HEK293 (cell line): ENCODE results near the gene SMARCB1.

Experiments
- CTCF ChIA-PET: fragments of 350-600 bp; formaldehyde crosslinking; extraction: SDS; loops from one replicate; lab custom pipeline; 2021; ENCODE audit warnings: antibody characterized with exemption; lab: Yijun Ruan, JAX
- POLR2A ChIA-PET: fragments of 300-600 bp; formaldehyde crosslinking; extraction: SDS; loops from one replicate; lab custom pipeline; 2020; ENCODE audit warnings: antibody characterized with exemption, inconsistent platforms; lab: Yijun Ruan, JAX
- H3K27ac ChIP-seq: fragments of 200-500 bp; sonication (Bioruptor generic); 2 replicates; pipeline ENCODE4 v1.5.1; 2014; ENCODE audit warnings: low read depth, low read length, control low read depth, inconsistent platforms; ENCODE audit errors: extremely low read depth
- H3K36me3 ChIP-seq, 2 experiments: fragments of 200-500 bp in 1 of 2; sonication (Bioruptor generic) in 1 of 2; 1 replicate in 1 of 2; 2 replicates in 1 of 2; pipeline ENCODE4 v1.5.1; 2014 to 2017; ENCODE audit warnings: inconsistent platforms in 2 of 2, low read length in 2 of 2; ENCODE audit not compliant: control insufficient read depth in 2 of 2, insufficient read depth in 1 of 2
- H3K4me1 ChIP-seq: fragments of 200-500 bp; sonication (Bioruptor generic); 2 replicates; pipeline ENCODE4 v1.5.1; 2014; ENCODE audit warnings: mild to moderate bottlenecking, low read length, inconsistent platforms; ENCODE audit not compliant: control insufficient read depth, insufficient read depth
- H3K4me3 ChIP-seq: 2 replicates; pipeline ENCODE4 v1.5.1; 2011; ENCODE audit warnings: low read depth, mild to moderate bottlenecking, control low read depth, low read length, moderate library complexity
- H3K9me3 ChIP-seq: fragments of 200-500 bp; sonication (Bioruptor generic); 2 replicates; pipeline ENCODE4 v1.5.1; 2014; ENCODE audit warnings: low read depth, low read length, inconsistent platforms; ENCODE audit not compliant: control insufficient read depth, insufficient read depth
- BCL11A ChIP-seq: fragments of 450-650 bp; formaldehyde crosslinking; IDR thresholded peaks from 2 replicates; pipeline ENCODE4 v1.5.1; 2016; ENCODE audit warnings: low read depth, missing biosample characterization, missing genetic modification characterization
- EGR2 ChIP-seq: fragments of 450-650 bp; formaldehyde crosslinking; IDR thresholded peaks from 2 replicates; pipeline ENCODE4 v1.5.1; 2016; ENCODE audit warnings: low read depth, missing biosample characterization, missing genetic modification characterization
- GLI4 ChIP-seq: fragments of 450-650 bp; formaldehyde crosslinking; IDR thresholded peaks from 2 replicates; pipeline ENCODE4 v1.5.1; 2016; ENCODE audit warnings: missing biosample characterization, missing genetic modification characterization
- GLIS2 ChIP-seq: fragments of 450-650 bp; formaldehyde crosslinking; IDR thresholded peaks from 2 replicates; pipeline ENCODE4 v1.5.1; 2016; ENCODE audit warnings: missing biosample characterization, missing genetic modification characterization
- HOXC10 ChIP-seq: sonication (generic); formaldehyde crosslinking; IDR thresholded peaks from 2 replicates; pipeline ENCODE4 v1.8.1; 2023; ENCODE audit warnings: mild to moderate bottlenecking, missing genetic modification reagents
- KLF8 ChIP-seq: fragments of 450-650 bp; formaldehyde crosslinking; IDR thresholded peaks from 2 replicates; pipeline ENCODE4 v1.5.1; 2016; ENCODE audit warnings: missing biosample characterization, missing genetic modification characterization
- MZF1 ChIP-seq: fragments of 450-650 bp; formaldehyde crosslinking; IDR thresholded peaks from 2 replicates; pipeline ENCODE4 v1.5.1; 2017; ENCODE audit warnings: missing biosample characterization, missing genetic modification characterization, borderline replicate concordance
- OVOL3 ChIP-seq: fragments of 450-650 bp; formaldehyde crosslinking; IDR thresholded peaks from 2 replicates; pipeline ENCODE4 v1.5.1; 2016; ENCODE audit warnings: missing biosample characterization, missing genetic modification characterization
- TRIM28 ChIP-seq: IDR thresholded peaks from 2 replicates; pipeline ENCODE4 v1.6.1; 2011; ENCODE audit warnings: low read length, control low read depth, borderline replicate concordance
- YY1 ChIP-seq: fragments of 450-650 bp; formaldehyde crosslinking; IDR thresholded peaks from 2 replicates; pipeline ENCODE4 v1.5.1; 2018; ENCODE audit warnings: missing biosample characterization, missing genetic modification characterization
- YY2 ChIP-seq: fragments of 450-650 bp; formaldehyde crosslinking; IDR thresholded peaks from 2 replicates; pipeline ENCODE4 v1.5.1; 2016; ENCODE audit warnings: missing biosample characterization, missing genetic modification characterization
- ZBTB20 ChIP-seq: fragments of 450-650 bp; formaldehyde crosslinking; IDR thresholded peaks from 2 replicates; pipeline ENCODE4 v1.5.1; 2016; ENCODE audit warnings: missing biosample characterization, missing genetic modification characterization
- ZBTB26 ChIP-seq: fragments of 450-650 bp; formaldehyde crosslinking; optimal IDR thresholded peaks from 2 replicates; pipeline ENCODE3; 2016; ENCODE audit warnings: missing biosample characterization, mild to moderate bottlenecking, missing genetic modification characterization
- ZFHX2 ChIP-seq: fragments of 450-650 bp; formaldehyde crosslinking; conservative IDR thresholded peaks from 2 replicates; pipeline ENCODE4 v1.5.1; 2016; ENCODE audit warnings: missing biosample characterization, missing genetic modification characterization
- ZNF146 ChIP-seq: fragments of 450-650 bp; formaldehyde crosslinking; IDR thresholded peaks from 2 replicates; pipeline ENCODE4 v1.5.1; 2016; ENCODE audit warnings: missing biosample characterization, missing genetic modification characterization
- ZNF155 ChIP-seq: fragments of 450-650 bp; formaldehyde crosslinking; IDR thresholded peaks from 2 replicates; pipeline ENCODE4 v1.5.1; 2016; ENCODE audit warnings: missing biosample characterization, missing genetic modification characterization
- ZNF174 ChIP-seq: fragments of 450-650 bp; formaldehyde crosslinking; IDR thresholded peaks from 2 replicates; pipeline ENCODE4 v1.5.0; 2017; ENCODE audit warnings: missing biosample characterization, mild to moderate bottlenecking, missing genetic modification characterization
- ZNF2 ChIP-seq: fragments of 450-650 bp; formaldehyde crosslinking; IDR thresholded peaks from 2 replicates; pipeline ENCODE4 v1.5.1; 2016; ENCODE audit warnings: missing biosample characterization, missing genetic modification characterization
- ZNF221 ChIP-seq: fragments of 450-650 bp; formaldehyde crosslinking; IDR thresholded peaks from 2 replicates; pipeline ENCODE4 v1.5.1; 2017; ENCODE audit warnings: missing biosample characterization, missing genetic modification characterization, borderline replicate concordance
- ZNF239 ChIP-seq: fragments of 450-650 bp; formaldehyde crosslinking; IDR thresholded peaks from 2 replicates; pipeline ENCODE4 v1.5.1; 2016; ENCODE audit warnings: missing biosample characterization, missing genetic modification characterization
- ZNF24 ChIP-seq: fragments of 450-650 bp; formaldehyde crosslinking; IDR thresholded peaks from 2 replicates; pipeline ENCODE4 v1.5.1; 2016; ENCODE audit warnings: missing biosample characterization, missing genetic modification characterization
- ZNF248 ChIP-seq: fragments of 450-650 bp; formaldehyde crosslinking; IDR thresholded peaks from 2 replicates; pipeline ENCODE4 v1.5.1; 2017; ENCODE audit warnings: missing biosample characterization, missing genetic modification characterization
- ZNF302 ChIP-seq: fragments of 450-650 bp; formaldehyde crosslinking; IDR thresholded peaks from 2 replicates; pipeline ENCODE4 v1.5.1; 2016; ENCODE audit warnings: missing biosample characterization, missing genetic modification characterization, low read depth
- ZNF449 ChIP-seq: fragments of 450-650 bp; formaldehyde crosslinking; IDR thresholded peaks from 2 replicates; pipeline ENCODE4 v1.5.1; 2017; ENCODE audit warnings: missing biosample characterization, mild to moderate bottlenecking, missing genetic modification characterization, moderate library complexity
- ZNF501 ChIP-seq: fragments of 450-650 bp; formaldehyde crosslinking; IDR thresholded peaks from 2 replicates; pipeline ENCODE4 v1.5.1; 2016; ENCODE audit warnings: missing biosample characterization, missing genetic modification characterization
- ZNF580 ChIP-seq: fragments of 450-650 bp; formaldehyde crosslinking; IDR thresholded peaks from 2 replicates; pipeline ENCODE4 v1.5.1; 2016; ENCODE audit warnings: missing biosample characterization, missing genetic modification characterization
- ZNF585B ChIP-seq: fragments of 450-650 bp; formaldehyde crosslinking; IDR thresholded peaks from 2 replicates; pipeline ENCODE4 v1.5.1; 2016; ENCODE audit warnings: missing biosample characterization, missing genetic modification characterization
- ZNF610 ChIP-seq: fragments of 450-650 bp; formaldehyde crosslinking; IDR thresholded peaks from 2 replicates; pipeline ENCODE4 v1.5.1; 2016; ENCODE audit warnings: missing biosample characterization, missing genetic modification characterization, borderline replicate concordance
- ZNF623 ChIP-seq: fragments of 450-650 bp; formaldehyde crosslinking; IDR thresholded peaks from 2 replicates; pipeline ENCODE4 v1.5.1; 2016; ENCODE audit warnings: missing biosample characterization, missing genetic modification characterization
- ZNF658 ChIP-seq: fragments of 450-650 bp; formaldehyde crosslinking; IDR thresholded peaks from 2 replicates; pipeline ENCODE4; 2016; ENCODE audit warnings: missing biosample characterization, missing genetic modification characterization
- ZNF664 ChIP-seq: fragments of 450-650 bp; formaldehyde crosslinking; IDR thresholded peaks from 2 replicates; pipeline ENCODE4 v1.5.1; 2016; ENCODE audit warnings: missing biosample characterization, missing genetic modification characterization
- ZNF707 ChIP-seq: fragments of 450-650 bp; formaldehyde crosslinking; IDR thresholded peaks from 2 replicates; pipeline ENCODE4 v1.5.1; 2016; ENCODE audit warnings: missing biosample characterization, missing genetic modification characterization
- ZNF776 ChIP-seq: fragments of 450-650 bp; formaldehyde crosslinking; IDR thresholded peaks from 2 replicates; pipeline ENCODE4 v1.5.0; 2017; ENCODE audit warnings: missing biosample characterization, missing genetic modification characterization, borderline replicate concordance
- ZNF792 ChIP-seq: fragments of 450-650 bp; formaldehyde crosslinking; IDR thresholded peaks from 2 replicates; pipeline ENCODE4 v1.5.1; 2016; ENCODE audit warnings: missing biosample characterization, missing genetic modification characterization
- ZNF843 ChIP-seq: fragments of 450-650 bp; formaldehyde crosslinking; IDR thresholded peaks from 2 replicates; pipeline ENCODE4 v1.5.1; 2016; ENCODE audit warnings: missing biosample characterization, missing genetic modification characterization
- ZSCAN16 ChIP-seq: fragments of 450-650 bp; formaldehyde crosslinking; IDR thresholded peaks from 2 replicates; pipeline ENCODE4 v1.5.1; 2016; ENCODE audit warnings: missing biosample characterization, missing genetic modification characterization

Gene SMARCB1

GRCh38 chr22:23767303-23767672 is 19.5 kb upstream of the SMARCB1 start (continued):
- no peak for TF ChIP-seq EGR2 (tag by site-specific recombination)
- no peak for TF ChIP-seq GLI4
- TF ChIP-seq YY2 (tag by site-specific recombination): no peak
- no peak for TF ChIP-seq ZNF776 (tag by site-specific recombination)
- no peak for TF ChIP-seq HOXC10 (CRISPR knock-in tag)
- TF ChIP-seq ZFHX2 (tag by site-specific recombination): no peak
- TF ChIP-seq, all 188 proteins: peak for 0

GRCh38 chr22:23767673-23768548 is 18.9 kb upstream of the SMARCB1 start, which contains the start of gene CHCHD10:
Gene CHCHD10, minus strand, starts transcription at chr22:23767972. Its CDS starts 98 bp downstream, at chr22:23767874.
- H3K4me3 ChIP-seq: peak within 1 kb of the TSS; percentile 68
- POLR2A ChIA-PET: interaction anchor here (0.6 to 1.6 kb wide), 5 partner anchors 9 to 464 kb away, joined by 5 to 7 read pairs (median 6); partner anchors contain the start of genes SLC2A11 and ZNF70
- CTCF ChIA-PET: interaction anchor here (0.6 to 3.6 kb wide), 11 partner anchors 9 to 177 kb away, joined by 3 to 34 read pairs (median 3); partner anchors contain the start of genes SLC2A11 and VPREB3
- peaks cover 3% of the 10 kb centered on the region for H3K4me1 ChIP-seq
- H3K36me3 ChIP-seq: peaks cover 0 to 24% of the 10 kb centered on the region in 2 experiments; a peak in 1 of 3 replicates
- peak within 1 kb of the TSS; percentile 50 for H3K27ac ChIP-seq
- no peaks in the 10 kb centered on the region for H3K9me3 ChIP-seq
- TF ChIP-seq ZNF449 (tag by site-specific recombination): no peak
- 0 out of 2 replicates have a peak, but pooled peaks have one; percentile 7 for TF ChIP-seq ZNF623 (tag by site-specific recombination)
- no peak for TF ChIP-seq ZNF146 (tag by site-specific recombination)
- peak; percentile 74; the same call in 1 of the 2 replicates for TF ChIP-seq ZNF610 (tag by site-specific recombination)
- TF ChIP-seq ZNF501 (tag by site-specific recombination): peak; percentile 62
- peak; percentile 19; the same call in 1 of the 2 replicates for TF ChIP-seq ZNF585B
- TF ChIP-seq OVOL3 (tag by site-specific recombination): 0 out of 2 replicates have a peak, but pooled peaks have one; percentile 36
- peak; percentile 86 for TF ChIP-seq GLIS2 (tag by site-specific recombination)
- TF ChIP-seq KLF8 (tag by site-specific recombination): no peak; the same call in none of the 2 replicates
- 0 out of 2 replicates have a peak, but pooled peaks have one; percentile 17 for TF ChIP-seq ZNF792 (tag by site-specific recombination)
- TF ChIP-seq BCL11A (tag by site-specific recombination): peak; percentile 41; the same call in 1 of the 2 replicates
- TF ChIP-seq ZNF580 (tag by site-specific recombination): no peak
- peak; percentile 47; the same call in 1 of the 2 replicates for TF ChIP-seq ZNF2
- peak; percentile 65 for TF ChIP-seq ZBTB26 (tag by site-specific recombination)
- 0 out of 2 replicates have a peak, but pooled peaks have one; percentile 11 for TF ChIP-seq ZNF24 (tag by site-specific recombination)
- TF ChIP-seq ZNF658 (tag by site-specific recombination): no peak
- no peak for TF ChIP-seq TRIM28
- no peak for TF ChIP-seq ZNF707
- peak; percentile 57 for TF ChIP-seq ZBTB20 (tag by site-specific recombination)
- no peak for TF ChIP-seq HOXC10 (CRISPR knock-in tag)
- no peak for TF ChIP-seq ZNF302
- TF ChIP-seq ZNF221 (tag by site-specific recombination): no peak
- no peak for TF ChIP-seq ZNF155 (tag by site-specific recombination)
- peak; percentile 95 for TF ChIP-seq YY1
- peak; percentile 30; the same call in 1 of the 2 replicates for TF ChIP-seq ZNF843
- TF ChIP-seq ZNF664 (tag by site-specific recombination): no peak
- TF ChIP-seq MZF1: no peak
- no peak for TF ChIP-seq ZNF248 (tag by site-specific recombination)
- TF ChIP-seq ZNF239 (tag by site-specific recombination): 0 out of 2 replicates have a peak, but pooled peaks have one; percentile 21
- no peak for TF ChIP-seq ZNF174
- no peak for TF ChIP-seq ZSCAN16
